H9 (cell line): ENCODE measurements around the gene NECTIN4. TPM values are rescaled to one million over a fixed set of nuclear protein-coding genes. Genes with fewer than 3 reads are reported as not detected.

Experiments used
- DNase-seq: peaks from one replicate; pipeline ENCODE4 v3.0.0-alpha.2; 2017
- H2AFZ ChIP-seq: one replicate; pipeline ENCODE4 v1.6.1; 2013; ENCODE audit warnings: mild to moderate bottlenecking, low read length, control low read depth, moderate library complexity
- H2AK5ac ChIP-seq: 2 replicates; pipeline ENCODE4 v1.6.1; 2013; ENCODE audit warnings: low read length, control low read depth, mixed read lengths; ENCODE audit not compliant: insufficient read length
- H2BK120ac ChIP-seq: one replicate; pipeline ENCODE4 v1.6.1; 2013; ENCODE audit warnings: low read depth, mild to moderate bottlenecking, low read length, control low read depth, inconsistent platforms; ENCODE audit not compliant: poor library complexity, severe bottlenecking
- H2BK12ac ChIP-seq: 2 replicates; pipeline ENCODE4 v1.6.1; 2013; ENCODE audit warnings: low read length, control low read depth, mixed read lengths, low read depth; ENCODE audit not compliant: insufficient read length
- H2BK15ac ChIP-seq: 2 replicates; pipeline ENCODE4 v1.6.1; 2013; ENCODE audit warnings: low read depth, low read length, control low read depth
- H2BK20ac ChIP-seq: one replicate; pipeline ENCODE4 v1.6.1; 2013; ENCODE audit warnings: low read depth, mild to moderate bottlenecking, low read length, control low read depth, inconsistent platforms; ENCODE audit not compliant: poor library complexity, severe bottlenecking
- H2BK5ac ChIP-seq: 2 replicates; pipeline ENCODE4 v1.6.1; 2013; ENCODE audit warnings: low read length, control low read depth, mixed read lengths; ENCODE audit not compliant: insufficient read length
- H3K14ac ChIP-seq: 2 replicates; pipeline ENCODE4 v1.6.1; 2013; ENCODE audit warnings: low read length, control low read depth; ENCODE audit not compliant: insufficient read depth
- H3K18ac ChIP-seq: 2 replicates; pipeline ENCODE4 v1.6.1; 2013; ENCODE audit warnings: low read depth, mild to moderate bottlenecking, mixed read lengths, low read length, control low read depth; ENCODE audit not compliant: insufficient read length
- H3K23ac ChIP-seq: 2 replicates; pipeline ENCODE4 v1.6.1; 2013; ENCODE audit warnings: low read length, control low read depth, mixed read lengths, low read depth; ENCODE audit not compliant: insufficient read length
- H3K23me2 ChIP-seq: 2 replicates; pipeline ENCODE4 v1.6.1; 2013; ENCODE audit warnings: low read depth, mild to moderate bottlenecking, mixed read lengths, low read length, control low read depth; ENCODE audit not compliant: insufficient read length, poor library complexity, severe bottlenecking
- H3K27ac ChIP-seq: 2 replicates; pipeline ENCODE4 v1.5.1; 2013; ENCODE audit warnings: low read length, control low read depth, mixed read lengths, low read depth; ENCODE audit not compliant: insufficient read length
- H3K27me3 ChIP-seq: 2 replicates; pipeline ENCODE4 v1.6.1; 2013; ENCODE audit warnings: low read length, control low read depth, inconsistent platforms; ENCODE audit not compliant: insufficient read depth
- H3K4ac ChIP-seq: 2 replicates; pipeline ENCODE4 v1.6.1; 2013; ENCODE audit warnings: low read depth, mild to moderate bottlenecking, control low read depth, inconsistent platforms, low read length, moderate library complexity
- H3K4me1 ChIP-seq: 2 replicates; pipeline ENCODE4 v1.6.1; 2013; ENCODE audit warnings: low read length, control low read depth, inconsistent platforms; ENCODE audit not compliant: insufficient read depth
- H3K4me2 ChIP-seq: 2 replicates; pipeline ENCODE4 v1.6.1; 2013; ENCODE audit warnings: low read length, control low read depth, mixed read lengths; ENCODE audit not compliant: insufficient read length, insufficient read depth
- H3K56ac ChIP-seq: 2 replicates; pipeline ENCODE4 v1.6.1; 2013; ENCODE audit warnings: low read depth, mild to moderate bottlenecking, mixed read lengths, low read length, control low read depth; ENCODE audit not compliant: insufficient read length
- H3K79me1 ChIP-seq: 2 replicates; pipeline ENCODE4 v1.6.1; 2013; ENCODE audit warnings: low read depth, mild to moderate bottlenecking, moderate library complexity, low read length, control low read depth, inconsistent platforms; ENCODE audit not compliant: insufficient read depth, poor library complexity, severe bottlenecking
- H3K79me2 ChIP-seq: 2 replicates; pipeline ENCODE4 v1.6.1; 2013; ENCODE audit warnings: low read length, control low read depth, inconsistent platforms; ENCODE audit not compliant: insufficient read depth
- H3K9ac ChIP-seq: 2 replicates; pipeline ENCODE4 v1.6.1; 2013; ENCODE audit warnings: low read length, control low read depth, mixed read lengths; ENCODE audit not compliant: insufficient read length; ENCODE audit errors: extremely low read depth
- H3K9me3 ChIP-seq: one replicate; pipeline ENCODE4 v1.6.1; 2013; ENCODE audit warnings: low read depth, low read length, inconsistent platforms; ENCODE audit not compliant: control insufficient read depth
- H3T11ph ChIP-seq: one replicate; pipeline ENCODE4 v1.6.1; 2013; ENCODE audit warnings: mild to moderate bottlenecking, low read length, control low read depth, inconsistent platforms
- H4K20me1 ChIP-seq: one replicate; pipeline ENCODE4 v1.6.1; 2013; ENCODE audit not compliant: control insufficient read depth, insufficient read length, insufficient read depth
- H4K5ac ChIP-seq: 2 replicates; pipeline ENCODE4 v1.6.1; 2013; ENCODE audit warnings: low read depth, mild to moderate bottlenecking, mixed read lengths, low read length, control low read depth; ENCODE audit not compliant: insufficient read length
- H4K8ac ChIP-seq: replicated peaks from 2 replicates; pipeline ENCODE4 v1.6.1; 2013; ENCODE audit warnings: low read length, control low read depth, mixed read lengths, low read depth; ENCODE audit not compliant: insufficient read length
- H4K91ac ChIP-seq: 2 replicates; pipeline ENCODE4 v1.6.1; 2013; ENCODE audit warnings: low read depth, mild to moderate bottlenecking, moderate library complexity, mixed read lengths, low read length, control low read depth; ENCODE audit not compliant: insufficient read length
- H3K27ac Mint-ChIP-seq, 3 experiments: 2 replicates in 2 of 3; 3 replicates in 1 of 3; pipeline ENCODE4 v1.8.0; 2020 to 2021; ENCODE audit warnings: mixed read lengths in 3 of 3, mild to moderate bottlenecking in 1 of 3, moderate library complexity in 1 of 3
- H3K27me3 Mint-ChIP-seq: 2 replicates; pipeline ENCODE4 v1.8.0; 2021; ENCODE audit warnings: low read depth, mild to moderate bottlenecking, moderate library complexity, mixed read lengths
- H3K36me3 Mint-ChIP-seq, 3 experiments: 2 replicates in 2 of 3; 3 replicates in 1 of 3; pipeline ENCODE4 v1.8.0; 2020 to 2021; ENCODE audit warnings: low read depth in 3 of 3, mixed read lengths in 3 of 3; ENCODE audit not compliant: insufficient read depth in 1 of 3
- H3K4me1 Mint-ChIP-seq, 2 experiments: 2 replicates each; pipeline ENCODE4 v1.8.0; 2020; ENCODE audit warnings: mixed read lengths in 2 of 2
- H3K4me3 Mint-ChIP-seq, 2 experiments: 2 replicates in 1 of 2; 3 replicates in 1 of 2; pipeline ENCODE4 v1.8.0; 2020 to 2021; ENCODE audit warnings: mild to moderate bottlenecking in 2 of 2, mixed read lengths in 2 of 2, moderate library complexity in 1 of 2
- H3K9me3 Mint-ChIP-seq, 2 experiments: 2 replicates in 1 of 2; 3 replicates in 1 of 2; pipeline ENCODE4 v1.8.0; 2020; ENCODE audit warnings: mild to moderate bottlenecking in 2 of 2, mixed read lengths in 2 of 2, moderate library complexity in 1 of 2
- WGBS: extraction: QIAGEN DNeasy Blood & Tissue Kit; methylation state at CpG from one replicate; pipeline ENCODE4 v1.1.7; 2013; ENCODE audit warnings: missing lambda C conversion rate, low lambda C conversion rate, mixed read lengths; ENCODE audit not compliant: insufficient read length; ENCODE audit errors: extremely low coverage; 5-methylcytosine and 5-hydroxymethylcytosine counted together
- total RNA-seq: library from RNA; stranded (reverse); gene quantifications from 2 replicates; pipeline ENCODE4 v1.2.1, GENCODE V29; 2021
- TF ChIP-seq, protein P1 (sequence below): fragments of 200-600 bp; sonication (generic); conservative IDR thresholded peaks from 3 replicates; pipeline ENCODE4 v1.8.0; 2021; ENCODE audit warnings: antibody characterized with exemption, mild to moderate bottlenecking

Gene NECTIN4
- total RNA-seq, 1 experiment from 2014 or later, result 0.33 TPM

DNA sequence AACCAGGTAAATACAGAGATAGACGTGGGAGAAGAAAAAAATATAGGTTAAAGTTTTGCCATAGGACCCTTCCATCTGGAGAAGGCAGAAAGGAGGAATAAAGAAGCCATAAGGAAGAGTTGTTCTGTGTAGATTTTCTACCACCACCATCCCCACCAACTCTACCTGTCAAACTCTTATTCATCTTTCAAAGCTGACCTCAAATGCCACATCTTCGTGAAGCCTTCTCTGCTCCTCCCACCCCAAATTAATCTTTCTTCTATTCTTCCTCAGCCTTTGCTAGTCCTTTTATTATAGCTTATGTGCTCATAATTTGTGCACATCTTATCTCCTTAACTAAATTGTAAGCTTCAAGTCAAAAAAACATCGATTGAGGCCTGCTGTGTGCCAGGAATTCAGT, 1.3 kb upstream of the NECTIN4 start:
- no peak overlapping the region for H2AFZ ChIP-seq
- H3K23me2 ChIP-seq, result no peaks in the 10 kb centered on the region
- Mint-ChIP-seq H3K9me3 (no peaks in the 10 kb centered on the region), H3K4me3 (no peak overlapping the region), H3K27ac (no peak overlapping the region), H3K4me1 (peaks cover 17 to 18% of the 10 kb centered on the region in 2 experiments), H3K36me3 (no peaks in the 10 kb centered on the region), H3K27me3 (peaks cover 7% of the 10 kb centered on the region)
- no peak overlapping the region for H3K4me2 ChIP-seq
- H2BK15ac ChIP-seq, result no peak overlapping the region
- H3K79me1 ChIP-seq, result no peaks in the 10 kb centered on the region
- TF ChIP-seq, protein P1, sequence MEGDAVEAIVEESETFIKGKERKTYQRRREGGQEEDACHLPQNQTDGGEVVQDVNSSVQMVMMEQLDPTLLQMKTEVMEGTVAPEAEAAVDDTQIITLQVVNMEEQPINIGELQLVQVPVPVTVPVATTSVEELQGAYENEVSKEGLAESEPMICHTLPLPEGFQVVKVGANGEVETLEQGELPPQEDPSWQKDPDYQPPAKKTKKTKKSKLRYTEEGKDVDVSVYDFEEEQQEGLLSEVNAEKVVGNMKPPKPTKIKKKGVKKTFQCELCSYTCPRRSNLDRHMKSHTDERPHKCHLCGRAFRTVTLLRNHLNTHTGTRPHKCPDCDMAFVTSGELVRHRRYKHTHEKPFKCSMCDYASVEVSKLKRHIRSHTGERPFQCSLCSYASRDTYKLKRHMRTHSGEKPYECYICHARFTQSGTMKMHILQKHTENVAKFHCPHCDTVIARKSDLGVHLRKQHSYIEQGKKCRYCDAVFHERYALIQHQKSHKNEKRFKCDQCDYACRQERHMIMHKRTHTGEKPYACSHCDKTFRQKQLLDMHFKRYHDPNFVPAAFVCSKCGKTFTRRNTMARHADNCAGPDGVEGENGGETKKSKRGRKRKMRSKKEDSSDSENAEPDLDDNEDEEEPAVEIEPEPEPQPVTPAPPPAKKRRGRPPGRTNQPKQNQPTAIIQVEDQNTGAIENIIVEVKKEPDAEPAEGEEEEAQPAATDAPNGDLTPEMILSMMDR, result no peak
- no peak for DNase-seq
- WGBS, result no CpG with 5 or more reads among the region's 3 CpGs
- H3K79me2 ChIP-seq, result no peaks in the 10 kb centered on the region
- H3K9ac ChIP-seq, result no peak overlapping the region
- H4K8ac ChIP-seq, result no peak overlapping the region
- H3K4me1 ChIP-seq, result no peaks in the 10 kb centered on the region
- H2BK5ac ChIP-seq, result no peak overlapping the region
- H3K23ac ChIP-seq, result no peak overlapping the region
- no peak overlapping the region for H2AK5ac ChIP-seq
- H3K56ac ChIP-seq, result no peak overlapping the region
- no peaks in the 10 kb centered on the region for H3K9me3 ChIP-seq
- H3K18ac ChIP-seq, result no peak overlapping the region
- no peak overlapping the region for H2BK12ac ChIP-seq
- H4K5ac ChIP-seq, result no peak overlapping the region
- H3T11ph ChIP-seq, result no peak overlapping the region
- H3K27me3 ChIP-seq, result no peaks in the 10 kb centered on the region; the same call in 1 of the 2 replicates
- H4K20me1 ChIP-seq, result no peaks in the 10 kb centered on the region
- no peak overlapping the region for H2BK20ac ChIP-seq
- no peak overlapping the region for H3K4ac ChIP-seq
- no peak overlapping the region for H2BK120ac ChIP-seq
- no peak overlapping the region for H4K91ac ChIP-seq
- no peak overlapping the region for H3K14ac ChIP-seq
- H3K27ac ChIP-seq, result no peak overlapping the region
